Omental fat pad (tissue), 4 donors: ENCODE measurements around the gene DNAH5. TPM values are rescaled to one million over a fixed set of nuclear protein-coding genes. Genes with fewer than 3 reads are reported as not detected.

ENCODE experiments used
- ATAC-seq: fragments of 150-250 bp; one replicate; pipeline ENCODE4 v1.9.1; 2016; ENCODE audit warnings: mild to moderate bottlenecking, moderate library complexity; ENCODE audit not compliant: low FRiP score
- DNase-seq: peaks from one replicate; pipeline ENCODE4 v3.0.0-alpha.2; 2019; ENCODE audit warnings: low spot score
- CTCF ChIP-seq, 3 donors: fragments of 450-650 bp; IDR thresholded peaks; one replicate each; pipeline ENCODE4 v1.5.1; 2016 to 2017; ENCODE audit warnings: antibody characterized with exemption in 3 of 3, mild to moderate bottlenecking in 3 of 3, moderate library complexity in 2 of 3
- total RNA-seq, 4 donors: library from RNA; depleted of rRNA; stranded (reverse); fragments of >200 nt; gene quantifications; one replicate each; pipeline ENCODE4 v1.1.0, GENCODE V29; 2016

DNAH5 gene
- total RNA-seq, 4 donors from 2014 or later, result 0.19 to 0.96 (median 0.46) TPM; not detected in 1

DNA sequence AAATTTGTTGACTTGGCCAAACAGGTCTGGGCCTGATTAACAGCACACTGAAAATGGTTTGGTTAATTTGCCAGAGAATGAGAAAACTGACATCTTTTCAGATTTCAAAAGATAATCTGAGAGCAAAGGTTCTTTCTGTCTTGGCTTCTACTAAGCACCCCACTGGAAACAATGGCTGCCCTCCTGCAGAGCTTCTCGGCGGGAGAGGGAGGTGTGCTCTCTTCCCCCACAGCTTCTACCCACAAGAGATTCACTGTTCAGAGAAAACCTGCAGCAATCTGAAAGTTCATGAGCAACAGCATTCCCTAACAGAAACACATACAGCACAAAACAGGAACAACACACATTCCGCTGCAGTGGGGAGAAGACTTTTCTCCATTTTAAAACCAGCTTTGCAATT is 3.0 kb downstream of the DNAH5 start:
- DNase-seq, result no peak
- TF ChIP-seq CTCF (IDR thresholded peaks at IDR 0.05), result no peak
- no peak for ATAC-seq

- no peak for DNase-seq
- no peak for TF ChIP-seq CTCF (IDR thresholded peaks at IDR 0.05)
- no peak for ATAC-seq
These were observed 4.8 kb downstream of the DNAH5 start for GRCh38 chr5:13939638-13940037.

GRCh38 chr5:13934921-13935320 is 9.6 kb downstream of the DNAH5 start:
- TF ChIP-seq CTCF (IDR thresholded peaks at IDR 0.05), result no peak
- ATAC-seq (no peak), DNase-seq (no peak)

- TF ChIP-seq CTCF (IDR thresholded peaks at IDR 0.05), result no peak
- DNase-seq, result no peak
- no peak for ATAC-seq
These were observed 10.4 kb downstream of the DNAH5 start for GRCh38 chr5:13934125-13934524.

- no peak for TF ChIP-seq CTCF (IDR thresholded peaks at IDR 0.05)
- DNase-seq (no peak), ATAC-seq (no peak)
These were observed 11.9 kb downstream of the DNAH5 start for GRCh38 chr5:13932561-13932960.

DNA sequence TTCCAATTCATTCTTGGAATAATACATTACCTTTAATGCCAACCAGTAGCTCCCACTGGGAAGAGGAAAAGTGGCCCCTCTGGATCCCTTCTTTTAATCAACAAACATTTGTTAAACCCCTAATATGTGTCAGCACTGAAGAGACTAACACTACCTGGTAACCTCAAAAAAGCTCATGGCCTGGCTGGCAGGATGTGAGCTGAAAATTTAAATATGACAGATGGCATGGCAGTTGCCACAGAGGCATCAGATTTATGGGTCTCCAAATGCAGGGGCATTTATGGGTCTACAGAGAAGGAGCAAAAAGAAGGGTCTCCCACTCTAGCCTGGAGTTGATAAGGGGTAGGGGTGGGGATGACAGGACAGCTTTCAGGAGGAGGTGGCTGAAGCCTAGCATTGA is 12.5 kb downstream of the DNAH5 start:
- DNase-seq, result no peak
- no peak for TF ChIP-seq CTCF (IDR thresholded peaks at IDR 0.05)
- ATAC-seq, result no peak

GRCh38 chr5:13930541-13931171 is 13.8 kb downstream of the DNAH5 start:
- no peak for ATAC-seq
- no peak for TF ChIP-seq CTCF (IDR thresholded peaks at IDR 0.05)

More at GRCh38 chr5:13930541-13931171, 13.8 kb downstream of the DNAH5 start:
- DNase-seq, result no peak
